H1 (cell line): ENCODE results near the gene CRTAC1. TPM values are rescaled to one million over a fixed set of nuclear protein-coding genes. Genes with fewer than 3 reads are reported as not detected.

Experiments
- CEBPB ChIP-seq: IDR thresholded peaks from 2 replicates; pipeline ENCODE4 v1.6.1; 2012; ENCODE audit warnings: low read depth, low read length
- CREB1 ChIP-seq: IDR thresholded peaks from 2 replicates; pipeline ENCODE4 v1.6.1; 2012; ENCODE audit warnings: inconsistent platforms
- KDM5A ChIP-seq: fragments of 200-600 bp; IDR thresholded peaks from 2 replicates; pipeline ENCODE4 v1.7.1; 2012; ENCODE audit warnings: mild to moderate bottlenecking, low read length, inconsistent platforms, mixed read lengths
- POU5F1 ChIP-seq: IDR thresholded peaks from 2 replicates; pipeline ENCODE4 v1.6.1; 2011; ENCODE audit warnings: low read depth, mild to moderate bottlenecking, low read length, moderate library complexity
- RNF2 ChIP-seq: fragments of 200-900, 300-1000 bp; sonication (generic); IDR thresholded peaks from 2 replicates; pipeline ENCODE4 v1.7.1; 2016; ENCODE audit warnings: borderline replicate concordance, low read depth, mild to moderate bottlenecking, antibody characterized with exemption, low read length; ENCODE audit not compliant: poor library complexity, severe bottlenecking; ENCODE audit errors: missing control alignments
- SAP30 ChIP-seq: fragments of 300-600 bp; sonication (generic); IDR thresholded peaks from 2 replicates; pipeline ENCODE4 v1.7.1; 2012; ENCODE audit warnings: low read length, moderate library complexity, mild to moderate bottlenecking, inconsistent platforms; ENCODE audit not compliant: insufficient read depth, insufficient replicate concordance
- SIN3A ChIP-seq, 2 experiments: IDR thresholded peaks in 1 of 2; conservative IDR thresholded peaks in 1 of 2; 2 replicates each; pipeline ENCODE4 v1.6.1; 2011 to 2012; ENCODE audit warnings: low read length in 2 of 2, improper control_type of control experiment in 1 of 2, low read depth in 1 of 2, mild to moderate bottlenecking in 1 of 2
- SIRT6 ChIP-seq: IDR thresholded peaks from one replicate; pipeline ENCODE4 v1.7.1; 2012; ENCODE audit warnings: low read length, inconsistent platforms
- TAF1 ChIP-seq: IDR thresholded peaks from 2 replicates; pipeline ENCODE4 v1.6.1; 2011; ENCODE audit warnings: mild to moderate bottlenecking, low read depth, low read length
- YY1 ChIP-seq: IDR thresholded peaks from 2 replicates; pipeline ENCODE4 v1.6.1; 2011; ENCODE audit warnings: low read depth, mild to moderate bottlenecking, low read length
- polyA plus RNA-seq, 7 experiments: library from polyadenylated mRNA; depleted of rRNA in 3 of 7; stranded (reverse) in 5 of 7; unstranded in 2 of 7; fragments of >200 nt in 5 of 7; fragments of 200-250 nt in 2 of 7; gene quantifications; 1 replicate in 5 of 7; 2 replicates in 1 of 7; 4 replicates in 1 of 7; pipeline versions ENCODE4 v1.2.1 to v1.2.3, GENCODE V29; 2011 to 2013; ENCODE audit warnings: missing spikeins in 2 of 7, mixed read lengths in 2 of 7
- total RNA-seq: library from RNA; stranded (reverse); fragmentation: NEBNext Ultra II Directional; extraction: Animal tissue kit (Norgen Biotek cat#: 25700); gene quantifications from 2 replicates; pipeline ENCODE4 v1.2.1, GENCODE V29; 2021

Gene CRTAC1
- total and polyA plus RNA-seq, 2 of the 8 experiments (the other 6 are each of a cell fraction or from before 2014, with no cell fraction given) = 0.91 to 1.2 TPM

- TF ChIP-seq SAP30 = no peak
- TF ChIP-seq CEBPB = no peak
- no peak for TF ChIP-seq YY1
- TF ChIP-seq KDM5A = no peak
- no peak for TF ChIP-seq CREB1
- no peak for TF ChIP-seq POU5F1
- TF ChIP-seq SIN3A (conservative IDR thresholded peaks at IDR 0.05 in 1 of 2, IDR thresholded peaks at IDR 0.05 in 1 of 2; ENCODE audit: low read depth in 1 of 2, low read length in 2 of 2) = no peak
- TF ChIP-seq TAF1 = no peak
- TF ChIP-seq SIRT6 = no peak
- TF ChIP-seq RNF2 = no peak
These were observed 123.2 kb downstream of the CRTAC1 start (continued) for GRCh38 chr10:97907211-97907610.
